GM19035 (cell line): ENCODE measurements around the gene CHEK2.
"Not testable (repeated sequence)": the region's sequence is repeated elsewhere in the genome, so short reads cannot be mapped to it uniquely, and the experiment has no call there.

Experiments used
- ATAC-seq: cut with Tn5 transposase; IDR thresholded peaks from one replicate; pipeline ENCODE4 v1.9.1; 2021; ENCODE audit not compliant: unreplicated experiment

Gene CHEK2

GRCh38 chr22:28741785-28742561, at the start of gene CHEK2, which contains the start of gene HSCB:
TSS of gene CHEK2 (minus strand) at chr22:28741820. CDS start at chr22:28734721, 7,099 bp downstream.
TSS of gene HSCB (plus strand) at chr22:28742039. CDS start at chr22:28742096, 57 bp downstream.
- peak; percentile 91 for ATAC-seq

GRCh38 chr22:28791124-28791523, 49.5 kb upstream of the CHEK2 start:
- no peak for ATAC-seq

- no peak for ATAC-seq
Measured at GRCh38 chr22:28788601-28789000, 47.0 kb upstream of the CHEK2 start.

- no peak for ATAC-seq
Measured at GRCh38 chr22:28783786-28784671, 42.4 kb upstream of the CHEK2 start.

- no peak for ATAC-seq
Measured at GRCh38 chr22:28780296-28780695, 38.7 kb upstream of the CHEK2 start.

- ATAC-seq = no peak
Measured at GRCh38 chr22:28779833-28780232, 38.2 kb upstream of the CHEK2 start.

- ATAC-seq = no peak
Measured at GRCh38 chr22:28774378-28774777, 32.8 kb upstream of the CHEK2 start.

- ATAC-seq = peak; percentile 26
Measured at GRCh38 chr22:28773461-28773867, 31.8 kb upstream of the CHEK2 start.

- peak; percentile 90 for ATAC-seq
Measured at GRCh38 chr22:28772633-28773460, 31.2 kb upstream of the CHEK2 start, which contains the start of gene CCDC117. TSS of gene CCDC117 (plus strand) at chr22:28772695. CDS start at chr22:28772850, 155 bp downstream.

- no peak for ATAC-seq
Measured at GRCh38 chr22:28771195-28771791, 29.7 kb upstream of the CHEK2 start.

GRCh38 chr22:28769394-28770085, 27.9 kb upstream of the CHEK2 start:
- ATAC-seq = no peak

- no peak for ATAC-seq
Measured at GRCh38 chr22:28768701-28769393, 27.2 kb upstream of the CHEK2 start.

- no peak for ATAC-seq
Measured at GRCh38 chr22:28766628-28767027, 25.0 kb upstream of the CHEK2 start.

GRCh38 chr22:28762000-28762399, 20.4 kb upstream of the CHEK2 start:
- ATAC-seq = not testable (repeated sequence)

GRCh38 chr22:28761449-28761755, 19.8 kb upstream of the CHEK2 start:
- no peak for ATAC-seq

GRCh38 chr22:28759861-28760560, 18.4 kb upstream of the CHEK2 start:
- no peak for ATAC-seq

- ATAC-seq = not testable (repeated sequence)
Measured at GRCh38 chr22:28754512-28754911, 12.9 kb upstream of the CHEK2 start.

- no peak for ATAC-seq
Measured at GRCh38 chr22:28750471-28750881, 8.9 kb upstream of the CHEK2 start.

GRCh38 chr22:28743852-28744251, 2.2 kb upstream of the CHEK2 start:
- no peak for ATAC-seq
